ENCODE measurements around the gene ZBTB34.

DNA sequence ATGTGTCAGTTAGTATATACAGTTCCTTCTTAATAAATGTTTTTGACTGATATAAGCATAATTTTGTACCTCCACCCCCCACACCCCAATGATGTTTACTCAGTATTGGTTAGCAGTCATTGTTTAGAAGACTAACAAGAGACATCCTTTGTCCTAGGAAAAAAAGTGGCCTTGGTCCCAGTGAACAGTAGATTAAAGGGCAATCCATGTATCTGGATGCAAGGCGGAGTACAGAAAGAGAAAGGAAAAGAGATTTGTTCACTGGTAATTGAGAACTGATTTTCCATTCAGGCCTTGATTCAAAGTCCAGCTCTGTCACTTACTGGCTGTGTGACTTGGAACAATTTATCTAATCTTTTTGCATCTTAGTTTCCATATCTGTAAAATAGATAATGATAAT, 58.8 kb downstream of the ZBTB34 start:
- TF ChIP-seq CTCF (IDR thresholded peaks at IDR 0.05) (no peak), EZH2 (IDR thresholded peaks at IDR 0.05) (no peak), EZH2phosphoT487 (IDR thresholded peaks at IDR 0.05) (no peak)

Data from neural progenitor cell (in vitro differentiated cells).